GM18498 (cell line): ENCODE data around the gene TCAP.

Experiments
- ATAC-seq: cut with Tn5 transposase; IDR thresholded peaks from one replicate; pipeline ENCODE4 v1.9.1; 2021; ENCODE audit warnings: mild to moderate bottlenecking, moderate library complexity; ENCODE audit not compliant: unreplicated experiment

Gene TCAP

DNA sequence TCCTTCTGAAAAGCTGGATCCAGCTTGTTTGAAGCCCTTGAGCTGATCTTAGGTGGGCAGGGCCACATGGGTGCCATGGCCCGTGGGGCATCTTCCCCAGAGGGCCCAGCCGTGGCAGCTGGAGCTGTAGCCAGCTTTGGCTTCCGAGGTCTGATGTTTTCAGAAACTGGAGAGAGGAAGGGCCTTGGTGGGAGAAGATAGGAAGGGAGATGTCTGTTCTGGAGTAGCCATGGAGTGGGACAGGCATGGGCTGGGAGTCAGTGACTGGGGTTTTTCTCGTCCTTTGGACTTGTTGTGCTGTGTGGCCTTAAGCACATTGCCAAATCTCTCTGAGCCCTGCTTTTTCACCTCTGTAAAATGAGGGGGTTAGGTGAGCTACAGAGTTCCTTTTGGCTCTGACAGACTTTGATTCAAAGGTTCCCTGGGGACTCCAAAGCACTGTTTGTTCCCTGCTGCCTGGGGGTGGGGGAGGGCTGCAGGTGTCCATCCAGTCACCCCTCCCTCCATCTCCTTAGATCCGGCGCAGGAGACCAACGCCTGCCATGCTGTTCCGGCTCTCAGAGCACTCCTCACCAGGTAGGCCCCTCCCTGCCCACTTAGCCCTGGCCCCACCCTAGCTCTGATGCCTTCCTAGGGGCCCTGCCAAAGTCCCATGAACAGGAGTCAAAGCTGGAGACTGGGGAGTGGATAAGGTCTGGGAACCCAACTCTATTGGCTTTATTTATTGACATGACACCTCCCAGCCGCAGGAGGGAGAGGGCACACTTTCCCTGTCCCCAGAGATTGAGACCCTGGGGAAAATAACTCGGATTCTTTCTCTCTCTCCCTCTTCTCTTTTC, 36.3 kb upstream of the TCAP start:
- no peak for ATAC-seq

DNA sequence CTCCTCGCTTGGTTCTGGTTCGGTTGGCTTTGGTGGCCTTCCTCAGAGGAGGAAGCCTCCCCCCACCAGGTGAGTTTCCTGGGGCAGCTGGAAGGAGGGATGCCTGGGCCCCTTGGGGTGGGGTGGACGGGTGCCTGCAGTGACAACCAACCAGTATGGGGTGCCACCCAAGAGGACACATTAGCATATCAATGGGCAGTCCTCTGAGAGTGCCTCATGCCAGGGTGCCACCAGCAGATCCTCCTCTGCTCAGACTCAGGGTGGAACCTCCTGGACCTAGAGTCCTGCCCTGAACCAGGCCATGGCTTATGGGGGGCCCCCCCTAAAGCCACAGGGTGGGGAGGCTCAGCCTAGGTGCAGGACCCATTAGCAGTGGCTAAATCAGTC, 35.7 kb upstream of the TCAP start:
- ATAC-seq = no peak

DNA sequence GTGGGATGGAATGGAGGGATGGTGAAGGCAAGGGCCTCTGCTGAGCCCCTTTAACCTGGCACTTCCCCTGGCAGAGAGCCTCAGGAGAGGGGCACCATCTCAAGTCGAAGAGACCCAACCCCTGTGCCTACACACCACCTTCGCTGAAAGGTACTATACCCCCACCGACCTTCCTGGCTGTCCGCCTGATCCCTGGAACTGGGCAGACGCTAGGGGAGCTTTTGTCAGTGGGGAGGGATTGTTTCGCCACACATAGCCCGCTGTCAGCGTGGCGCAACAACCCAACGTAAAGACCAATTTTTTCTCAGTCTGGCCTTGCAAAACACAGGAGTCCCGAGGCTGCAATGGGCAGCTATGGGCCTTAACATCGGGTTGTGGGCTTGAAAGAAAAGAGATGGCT, 35.3 kb upstream of the TCAP start:
- ATAC-seq = no peak

DNA sequence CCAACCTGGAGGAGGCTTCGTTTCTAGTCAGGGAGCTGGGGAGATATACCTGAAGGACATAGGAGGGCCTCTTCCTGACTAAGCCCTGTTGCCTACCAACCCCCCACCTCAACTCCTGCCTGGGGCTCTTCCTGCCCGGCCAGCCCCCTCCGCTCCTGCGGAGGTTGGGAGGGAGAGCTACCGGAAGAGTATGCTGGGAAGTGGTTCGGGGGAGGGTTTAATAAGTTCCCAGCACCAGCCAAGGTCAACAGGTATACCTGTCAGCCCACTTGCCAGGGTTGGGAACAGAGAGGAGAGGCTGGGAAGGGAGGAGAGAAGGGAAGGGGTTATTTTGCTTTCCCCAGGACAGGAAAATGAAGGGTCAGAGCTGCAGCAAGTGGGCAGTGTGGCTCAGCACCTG, 33.7 kb upstream of the TCAP start:
- no peak for ATAC-seq

DNA sequence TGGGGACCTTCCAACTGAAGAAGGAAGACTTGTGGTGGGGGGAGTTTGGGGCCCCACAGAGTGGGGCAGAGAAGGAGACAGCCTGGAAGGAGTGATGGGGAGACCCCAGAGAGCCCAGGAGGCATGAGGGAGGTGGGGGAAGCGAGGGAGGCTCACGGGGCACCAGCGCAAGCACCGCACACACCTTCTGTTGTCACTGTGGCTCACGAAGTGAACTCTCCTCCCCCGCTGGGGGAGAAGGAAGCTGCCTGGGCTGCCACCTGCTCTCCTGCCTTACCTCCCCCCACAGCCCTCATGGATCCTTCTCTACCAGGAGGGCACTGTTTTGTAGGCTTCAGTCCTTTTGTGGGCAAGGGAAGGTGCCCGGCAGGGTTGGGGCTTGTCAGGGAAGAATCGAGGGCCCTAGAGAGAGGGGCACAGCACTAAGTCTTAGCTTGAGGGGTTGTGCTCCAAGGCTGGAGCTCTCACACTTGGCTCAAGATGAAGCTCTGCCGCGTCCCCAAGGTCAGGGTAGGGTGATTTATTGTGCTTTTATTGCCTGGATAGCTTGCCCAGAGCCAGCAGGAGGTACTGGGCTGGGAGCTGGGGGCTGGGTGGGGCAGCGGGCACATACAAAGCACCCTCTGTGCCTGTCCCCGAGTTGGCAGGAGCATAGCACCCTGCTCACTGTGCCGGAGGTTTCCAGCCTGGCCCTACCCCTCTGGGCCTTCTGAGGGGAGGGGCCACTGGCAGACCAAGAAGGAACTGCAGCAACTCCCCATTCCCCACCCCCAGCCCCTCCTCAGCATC, 32.8 kb upstream of the TCAP start:
- no peak for ATAC-seq

GRCh38 chr17:39633570-39634183, 31.5 kb upstream of the TCAP start:
- no peak for ATAC-seq

DNA sequence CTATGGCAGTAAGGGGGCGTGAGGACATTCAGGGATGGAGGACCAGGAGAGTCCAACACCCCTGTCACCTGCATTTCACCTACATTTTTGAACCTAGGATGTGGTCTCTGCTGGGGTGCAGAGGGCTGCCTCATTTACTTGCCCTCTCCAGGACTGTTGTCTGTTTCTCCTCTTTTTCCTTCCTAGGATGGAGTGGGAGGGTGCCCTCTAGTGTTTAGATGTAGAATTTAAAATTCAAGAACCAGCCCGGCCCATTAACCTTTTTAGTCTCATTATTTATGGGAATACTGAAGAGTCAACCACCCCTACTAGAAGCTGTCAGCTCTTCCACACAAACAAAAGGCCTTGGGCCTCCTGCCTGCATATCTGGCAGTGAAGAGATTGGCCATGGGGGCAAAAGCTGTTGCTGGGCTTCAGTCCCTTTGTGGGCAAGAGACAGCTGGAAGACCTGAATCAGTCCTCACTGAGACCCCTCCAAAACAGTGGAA, 30.7 kb upstream of the TCAP start:
- ATAC-seq = no peak

- ATAC-seq = no peak
Observed at GRCh38 chr17:39635614-39636176, 29.5 kb upstream of the TCAP start.

GRCh38 chr17:39636587-39636926, 28.6 kb upstream of the TCAP start:
- no peak for ATAC-seq

- peak; percentile 82 for ATAC-seq
Observed at GRCh38 chr17:39636927-39637736, 28.0 kb upstream of the TCAP start, which contains the start of gene STARD3. Gene STARD3, plus strand, starts transcription at chr17:39637144. Its CDS starts 16,388 bp downstream, at chr17:39653532.

DNA sequence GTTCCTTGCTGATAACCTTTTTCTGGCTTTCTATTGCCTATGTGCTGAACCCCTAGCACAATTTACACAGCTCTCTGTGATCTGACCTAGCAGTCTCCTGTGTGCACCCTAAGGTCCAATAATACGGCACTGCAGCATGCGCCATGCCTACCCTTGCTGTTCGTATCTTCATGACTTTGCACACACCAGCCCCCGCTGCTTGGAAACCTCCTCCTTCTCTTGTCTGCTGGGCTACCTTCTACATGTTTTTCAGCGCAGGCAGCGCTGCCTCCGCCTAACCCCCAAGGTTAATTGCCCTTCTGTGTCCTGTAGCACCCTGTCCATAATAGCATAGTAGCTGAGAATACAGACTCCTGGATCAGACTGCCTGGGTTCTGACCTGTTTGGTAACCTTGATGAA, 26.8 kb upstream of the TCAP start:
- no peak for ATAC-seq

DNA sequence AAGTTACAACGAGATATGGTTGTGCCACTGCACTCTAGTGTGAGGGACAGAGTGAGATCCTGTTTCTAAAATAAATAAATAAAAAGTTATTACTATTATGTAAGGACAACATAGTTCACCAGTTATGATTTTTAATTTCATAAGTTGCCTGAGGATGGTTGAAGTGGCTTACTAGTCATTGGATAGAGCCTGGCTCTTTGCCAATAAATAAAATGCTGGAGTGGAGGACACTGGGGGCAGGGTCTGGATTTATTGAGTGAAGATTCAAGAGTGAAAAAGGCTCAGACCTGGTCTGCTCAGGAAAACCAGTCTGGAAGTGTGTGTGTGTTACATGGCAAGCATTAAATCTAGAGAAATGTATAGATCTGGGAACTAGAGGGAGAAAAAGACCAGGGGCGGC, 26.1 kb upstream of the TCAP start:
- no peak for ATAC-seq

DNA sequence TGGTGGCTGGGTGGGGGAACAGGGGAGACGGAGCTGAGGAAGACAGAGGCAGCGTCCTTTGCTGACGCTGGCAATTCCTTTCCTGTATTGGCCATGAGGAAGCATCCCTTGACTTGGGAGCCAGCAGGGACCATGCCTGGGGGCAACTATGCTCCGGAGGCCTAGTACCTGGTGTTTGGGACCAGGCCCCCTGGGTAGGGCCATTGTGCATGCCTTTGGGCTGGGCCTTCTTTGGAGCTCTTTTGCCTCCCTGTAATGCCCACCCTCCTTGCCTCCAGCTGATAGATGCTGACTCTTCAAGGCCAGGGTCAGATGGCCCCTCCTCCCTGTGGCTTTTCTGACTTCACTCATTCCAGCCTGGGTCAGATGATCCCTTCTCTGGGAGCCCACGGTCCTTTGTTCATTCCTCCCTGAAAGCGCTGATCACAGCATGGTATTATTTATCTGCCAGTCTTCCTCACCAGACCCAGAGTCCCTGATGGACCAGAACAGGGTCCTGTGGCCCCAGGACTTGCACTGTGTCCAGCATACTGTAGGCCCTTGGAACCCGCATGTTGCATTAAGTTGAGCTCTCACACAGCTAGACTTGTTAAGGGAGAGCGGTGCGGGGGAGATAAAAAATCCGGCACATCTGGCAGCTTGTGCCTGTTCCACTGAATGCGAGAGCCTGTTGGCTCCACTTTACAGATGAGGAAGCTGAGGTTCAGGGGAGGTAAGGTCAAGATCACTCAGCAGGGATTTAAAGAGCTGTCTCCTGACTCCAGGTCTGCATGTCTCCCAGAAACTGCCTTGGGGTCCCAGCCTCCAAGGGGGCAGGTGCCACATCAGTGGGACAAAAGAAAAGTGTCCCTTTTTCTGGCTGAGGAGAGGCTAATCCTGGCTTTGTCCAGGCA, 25.3 kb upstream of the TCAP start:
- ATAC-seq = no peak

GRCh38 chr17:39640591-39641031, 24.5 kb upstream of the TCAP start:
- ATAC-seq = no peak

DNA sequence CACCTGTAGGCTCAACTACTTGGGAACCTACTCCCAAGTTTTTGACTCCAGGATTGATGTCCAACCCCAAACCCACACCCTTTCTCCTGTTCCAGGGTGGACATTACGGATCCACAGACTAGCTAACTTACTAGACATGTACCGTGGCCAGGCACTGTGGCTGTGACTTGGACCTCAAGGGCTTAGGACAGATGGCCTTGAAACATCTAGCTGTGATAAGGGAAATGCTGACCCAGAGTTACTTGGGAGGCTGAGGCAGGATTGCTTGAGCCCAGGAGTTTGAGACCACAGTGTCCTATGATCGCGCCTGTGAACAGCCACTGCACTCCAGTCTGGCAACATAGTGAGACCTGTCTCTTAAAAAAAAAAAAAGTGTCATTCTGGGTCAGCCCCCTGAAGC, 24.1 kb upstream of the TCAP start:
- ATAC-seq = no peak

DNA sequence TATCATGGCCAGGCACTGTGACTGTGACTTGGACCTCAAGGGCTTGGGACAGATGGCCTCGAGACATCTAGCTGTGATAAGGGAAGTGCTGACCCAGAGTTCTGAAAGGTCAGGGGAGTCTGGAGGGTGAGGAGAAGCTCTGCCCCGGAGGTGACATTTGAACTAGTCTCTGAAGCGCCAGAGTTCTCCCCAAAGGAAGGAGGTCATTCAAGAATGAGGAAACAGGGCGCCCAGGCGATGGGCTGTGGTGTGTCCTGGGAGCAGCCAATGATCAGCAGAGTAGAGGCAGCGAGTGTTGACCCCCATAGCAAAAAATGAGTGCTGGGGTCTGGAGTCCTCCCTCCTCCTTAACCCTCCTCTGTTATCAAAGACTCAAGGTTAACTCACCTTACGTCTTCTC, 23.3 kb upstream of the TCAP start:
- no peak for ATAC-seq

DNA sequence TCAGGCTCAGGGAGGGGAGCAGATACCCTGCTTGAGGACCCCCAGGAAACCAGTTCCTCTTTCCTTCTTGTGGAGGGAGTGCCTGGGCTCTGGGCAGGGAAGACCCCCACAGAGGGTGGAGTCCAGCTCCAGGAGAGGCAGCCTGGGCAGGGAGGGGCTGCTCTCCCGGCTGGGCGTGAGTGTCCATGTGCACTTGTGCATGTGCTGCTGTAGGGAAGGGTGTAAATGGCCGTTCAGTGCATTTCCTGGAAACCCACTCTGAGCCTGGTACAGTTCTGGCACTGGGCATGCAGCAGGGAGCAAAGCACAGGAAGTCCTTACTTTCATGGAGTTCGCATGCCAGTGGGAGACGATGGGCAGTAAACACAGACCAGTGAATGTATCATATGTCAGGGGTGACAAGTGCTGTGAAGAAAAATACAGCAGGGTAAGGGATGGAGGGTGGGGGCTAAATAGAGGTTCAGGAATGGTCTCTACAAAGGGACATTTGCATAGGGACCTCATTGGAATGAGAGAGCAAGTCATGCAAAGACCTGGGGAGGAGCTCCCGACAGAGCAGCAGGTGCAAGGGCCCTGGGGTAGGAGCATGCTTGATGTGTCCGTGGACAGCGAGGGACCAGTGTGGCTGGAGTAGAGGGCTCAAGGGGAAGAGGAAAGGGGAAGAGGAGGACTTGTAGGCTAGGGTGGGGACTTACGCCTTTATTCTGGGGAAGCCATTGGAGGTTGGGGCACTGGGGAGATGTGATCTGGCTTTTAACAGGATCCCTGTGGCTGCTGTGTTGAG, 22.7 kb upstream of the TCAP start:
- ATAC-seq = no peak

- ATAC-seq = no peak
Observed at GRCh38 chr17:39643271-39643670, 21.9 kb upstream of the TCAP start.

- ATAC-seq = no peak
Observed at GRCh38 chr17:39647256-39647655, 17.9 kb upstream of the TCAP start.
